ENCODE measurements around the gene RASSF8.

Gene RASSF8

DNA sequence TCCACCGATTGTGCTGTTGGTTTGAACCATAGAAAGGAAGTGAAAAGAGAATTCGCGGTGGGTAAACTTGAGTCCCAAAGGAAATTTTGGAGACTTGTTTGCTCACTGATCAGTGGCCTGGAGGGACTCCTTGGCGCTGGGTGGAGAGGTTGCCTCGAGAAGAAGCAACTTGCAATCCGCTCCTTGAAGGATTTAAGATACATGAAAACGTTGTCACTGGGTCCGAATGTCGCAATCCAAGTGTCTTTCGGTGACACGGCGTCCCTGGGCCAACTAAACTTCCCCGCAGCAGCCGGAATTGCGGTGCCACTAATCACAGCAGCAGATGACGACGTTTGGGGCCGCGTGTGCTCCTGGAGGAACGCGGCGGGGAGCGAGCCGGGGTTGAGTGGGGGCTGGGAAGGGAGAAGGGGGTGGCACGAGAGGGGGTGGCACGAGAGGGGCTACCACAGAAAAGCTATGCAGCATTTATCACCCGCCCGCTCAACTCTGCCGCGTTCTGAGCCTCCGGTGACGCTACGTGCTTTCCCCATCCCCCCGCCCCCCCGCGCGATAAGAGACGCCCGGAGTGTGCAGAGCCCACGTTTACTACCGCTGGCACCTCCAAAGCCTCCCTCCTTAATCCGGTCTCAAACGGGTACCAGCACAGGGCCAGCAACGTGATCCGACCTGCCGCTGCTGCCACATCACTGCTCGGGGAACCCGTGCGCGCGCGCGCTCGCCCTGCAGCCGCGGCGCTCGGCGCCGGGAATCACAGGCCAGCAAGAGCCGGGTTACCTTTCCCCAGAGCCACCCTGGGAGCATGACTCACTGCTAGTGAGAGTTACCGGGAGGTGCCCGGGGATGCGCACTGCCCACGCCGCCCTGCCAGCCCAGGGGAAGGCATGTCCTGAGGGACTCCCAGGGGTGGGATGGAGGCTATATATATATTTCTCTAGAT, 167.2 kb downstream of the RASSF8 start:
- peak; percentile 1 for DNase-seq (ENCODE audit: low read depth)

GRCh38 chr12:26126340-26127284, 168.1 kb downstream of the RASSF8 start:
- DNase-seq (ENCODE audit: low read depth): peak; percentile 3

- no peak for DNase-seq (ENCODE audit: low read depth)
These were observed 168.9 kb downstream of the RASSF8 start for GRCh38 chr12:26127404-26127803.

DNA sequence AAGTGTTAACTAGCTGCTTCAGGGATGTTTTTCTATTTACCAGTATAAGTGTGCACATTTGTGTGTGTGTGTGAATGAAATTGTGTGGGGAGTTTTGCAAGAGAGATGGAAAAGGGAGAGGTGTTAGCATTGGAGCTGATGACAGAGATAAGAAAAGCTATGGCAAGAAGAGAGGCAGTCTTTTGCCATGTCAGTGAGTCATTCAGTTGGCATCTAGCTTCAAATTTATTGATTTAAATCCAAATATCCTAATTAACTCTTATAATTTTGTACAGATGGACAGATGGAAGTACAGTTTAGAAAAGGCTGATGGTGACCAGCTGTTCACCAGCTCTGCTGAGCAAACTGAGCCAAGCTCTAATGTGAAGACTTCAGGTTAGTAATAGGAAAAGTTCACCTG, 169.7 kb downstream of the RASSF8 start:
- no peak for DNase-seq (ENCODE audit: low read depth)
